Measurements from ENCODE around the gene NRN1. TPM values are rescaled to one million over a fixed set of nuclear protein-coding genes. Genes with fewer than 3 reads are reported as not detected.
"Not testable (repeated sequence)": the region's sequence is repeated elsewhere in the genome, so short reads cannot be mapped to it uniquely, and the experiment has no call there.

The NRN1 gene
- total RNA-seq, 1 experiment from 2014 or later, result not detected

GRCh38 chr6:6024220-6024619 is 17.5 kb upstream of the NRN1 start:
- no peak for DNase-seq

GRCh38 chr6:6022841-6023240 is 16.1 kb upstream of the NRN1 start:
- H3K27me3 Mint-ChIP-seq (ENCODE audit: unreplicated experiment), result peaks cover 28% of the 10 kb centered on the region
- BruUV-seq (replicated peaks); H3K4me1 Mint-ChIP-seq (ENCODE audit: low read depth, unreplicated experiment); H3K27ac Mint-ChIP-seq (ENCODE audit: unreplicated experiment); H3K4me3 Mint-ChIP-seq (ENCODE audit: low read depth, unreplicated experiment); intact Hi-C loops (cut with micrococcal nuclease; ENCODE audit: unreplicated experiment); H3K36me3 Mint-ChIP-seq (ENCODE audit: insufficient read depth, unreplicated experiment); H3K9me3 Mint-ChIP-seq (ENCODE audit: low read depth, unreplicated experiment); CTCF ChIA-PET; DNase-seq: not testable (repeated sequence)

More at GRCh38 chr6:6024220-6024619, 17.5 kb upstream of the NRN1 start:
- intact Hi-C loops (cut with micrococcal nuclease; ENCODE audit: unreplicated experiment), result no loop called here
- no TSS peak for BruUV-seq (replicated peaks)
- no peak for TF ChIP-seq CTCF (IDR thresholded peaks at IDR 0.05; ENCODE audit: unreplicated experiment)
- no peaks in the 10 kb centered on the region for H3K9me3 Mint-ChIP-seq (ENCODE audit: low read depth, unreplicated experiment)
- no peaks in the 10 kb centered on the region for H3K4me1 Mint-ChIP-seq (ENCODE audit: low read depth, unreplicated experiment)
- no peak overlapping the region for H3K27ac Mint-ChIP-seq (ENCODE audit: unreplicated experiment)
- CTCF ChIA-PET, result no interaction called here
- H3K27me3 Mint-ChIP-seq (ENCODE audit: unreplicated experiment), result peaks cover 31% of the 10 kb centered on the region
- H3K36me3 Mint-ChIP-seq (ENCODE audit: insufficient read depth, unreplicated experiment), result no peaks in the 10 kb centered on the region
- H3K4me3 Mint-ChIP-seq (ENCODE audit: low read depth, unreplicated experiment), result no peak overlapping the region

- H3K36me3 Mint-ChIP-seq (ENCODE audit: insufficient read depth, unreplicated experiment), result peaks cover 12% of the 10 kb centered on the region
- intact Hi-C loops (cut with micrococcal nuclease; ENCODE audit: unreplicated experiment), result no loop called here
- H3K4me1 Mint-ChIP-seq (ENCODE audit: low read depth, unreplicated experiment), result no peaks in the 10 kb centered on the region
- H3K9me3 Mint-ChIP-seq (ENCODE audit: low read depth, unreplicated experiment), result no peaks in the 10 kb centered on the region
- peak overlapping the region; percentile 70 for H3K4me3 Mint-ChIP-seq (ENCODE audit: low read depth, unreplicated experiment)
- peak; percentile 83 for DNase-seq
- peak overlapping the region; percentile 63 for H3K27ac Mint-ChIP-seq (ENCODE audit: unreplicated experiment)
- H3K27me3 Mint-ChIP-seq (ENCODE audit: unreplicated experiment), result no peaks in the 10 kb centered on the region
- CTCF ChIA-PET, result interaction anchor here (0.6 to 0.7 kb wide), 3 partner anchors 126 to 1062 kb away, joined by 3 to 5 read pairs (median 4); no protein-coding TSS in a partner anchor
- no TSS peak for BruUV-seq (replicated peaks)
- no peak for TF ChIP-seq CTCF (IDR thresholded peaks at IDR 0.05; ENCODE audit: unreplicated experiment)
Measured at GRCh38 chr6:6008648-6009421, 2.1 kb upstream of the NRN1 start.

GRCh38 chr6:6008089-6008647 is 1.4 kb upstream of the NRN1 start:
- Mint-ChIP-seq H3K27me3 (ENCODE audit: unreplicated experiment) (no peaks in the 10 kb centered on the region), H3K4me3 (ENCODE audit: low read depth, unreplicated experiment) (peak overlapping the region; percentile 70), H3K9me3 (ENCODE audit: low read depth, unreplicated experiment) (no peaks in the 10 kb centered on the region), H3K4me1 (ENCODE audit: low read depth, unreplicated experiment) (no peaks in the 10 kb centered on the region), H3K27ac (ENCODE audit: unreplicated experiment) (peak overlapping the region; percentile 27), H3K36me3 (ENCODE audit: insufficient read depth, unreplicated experiment) (peaks cover 12% of the 10 kb centered on the region)
- CTCF ChIA-PET, result interaction anchor here (0.6 to 0.7 kb wide), 4 partner anchors 126 to 1061 kb away, joined by 3 to 7 read pairs (median 4); no protein-coding TSS in a partner anchor
- no peak for TF ChIP-seq CTCF (IDR thresholded peaks at IDR 0.05; ENCODE audit: unreplicated experiment)
- DNase-seq, result no peak
- BruUV-seq (replicated peaks), result no TSS peak
- intact Hi-C loops (cut with micrococcal nuclease; ENCODE audit: unreplicated experiment), result no loop called here

All from Calu3 (cell line).